Smooth muscle cell (in vitro differentiated cells): ENCODE measurements around the gene TOMM6. TPM values are rescaled to one million over a fixed set of nuclear protein-coding genes. Genes with fewer than 3 reads are reported as not detected.

Experiments used
- DNase-seq: peaks from one replicate; lab custom pipeline; 2025; ENCODE audit not compliant: unreplicated experiment; lab: John Stamatoyannopoulos, UW
- H2AFZ ChIP-seq: fragments of 200-600 bp; sonication (generic); 2 replicates; pipeline ENCODE4 v1.6.0; 2016; ENCODE audit warnings: antibody characterized with exemption, low read depth, mild to moderate bottlenecking
- H3F3A ChIP-seq: fragments of 200-600 bp; sonication (generic); 2 replicates; pipeline ENCODE4 v1.6.0; 2017; ENCODE audit warnings: antibody characterized with exemption, low read depth
- H3K27ac ChIP-seq: fragments of 200-600 bp; sonication (generic); 2 replicates; pipeline ENCODE4 v1.5.1; 2016; ENCODE audit warnings: low read depth, mild to moderate bottlenecking
- H3K27me3 ChIP-seq: fragments of 200-600 bp; sonication (generic); 2 replicates; pipeline ENCODE4 v1.6.1; 2016; ENCODE audit warnings: low read depth, mild to moderate bottlenecking
- H3K36me3 ChIP-seq: fragments of 200-600 bp; sonication (generic); 2 replicates; pipeline ENCODE4 v1.5.1; 2016; ENCODE audit warnings: low read depth
- H3K4me1 ChIP-seq: fragments of 200-600 bp; sonication (generic); 2 replicates; pipeline ENCODE4 v1.5.1; 2016; ENCODE audit warnings: low read depth
- H3K4me2 ChIP-seq: fragments of 200-600 bp; sonication (generic); 2 replicates; pipeline ENCODE4 v1.6.0; 2016; ENCODE audit warnings: mild to moderate bottlenecking
- H3K4me3 ChIP-seq: fragments of 200-600 bp; sonication (generic); 2 replicates; pipeline ENCODE4 v1.5.1; 2016; ENCODE audit warnings: mild to moderate bottlenecking
- H3K79me2 ChIP-seq: fragments of 200-600 bp; sonication (generic); 2 replicates; pipeline ENCODE4 v1.6.0; 2016; ENCODE audit warnings: low read depth, mild to moderate bottlenecking
- H3K9ac ChIP-seq: fragments of 200-600 bp; sonication (generic); 2 replicates; pipeline ENCODE4 v1.6.0; 2016; ENCODE audit warnings: low read depth
- H3K9me3 ChIP-seq: fragments of 200-600 bp; sonication (generic); replicated peaks from 2 replicates; pipeline ENCODE4 v1.5.1; 2016; ENCODE audit warnings: low read depth
- H4K20me1 ChIP-seq: fragments of 200-600 bp; sonication (generic); 2 replicates; pipeline ENCODE4 v1.6.0; 2016; ENCODE audit warnings: low read depth
- CTCF ChIP-seq: fragments of 200-600 bp; sonication (generic); IDR thresholded peaks from 2 replicates; pipeline ENCODE4 v1.5.1; 2017; ENCODE audit warnings: borderline replicate concordance, mild to moderate bottlenecking, antibody characterized with exemption; ENCODE audit not compliant: insufficient read depth, poor library complexity, severe bottlenecking
- WGBS: methylation state at CpG from one replicate; pipeline ENCODE4 v1.1.7; 2016; ENCODE audit warnings: low lambda C conversion rate; 5-methylcytosine and 5-hydroxymethylcytosine counted together
- polyA plus RNA-seq: library from polyadenylated mRNA; unstranded; fragments of >200 nt; fragmentation: Nextera tagmentation; extraction: Ambion mirVana; gene quantifications from 2 replicates; pipeline ENCODE4 v1.2.1, GENCODE V29; 2016
- total RNA-seq: library from RNA; depleted of rRNA; stranded (reverse); fragments of >200 nt; gene quantifications from 2 replicates; pipeline ENCODE4 v1.2.3, GENCODE V29; 2014

TOMM6 gene
- total and polyA plus RNA-seq, 2 experiments from 2014 or later, result 235 to 253 TPM

GRCh38 chr6:41768545-41769308 lies 18.8 kb upstream of the TOMM6 start:
- no peak for TF ChIP-seq CTCF
- no peaks in the 10 kb centered on the region for H3K79me2 ChIP-seq
- H3F3A ChIP-seq, result no peaks in the 10 kb centered on the region
- H3K4me1 ChIP-seq, result no peaks in the 10 kb centered on the region
- DNase-seq, result no peak
- no peak overlapping the region for H3K4me3 ChIP-seq
- H4K20me1 ChIP-seq, result no peaks in the 10 kb centered on the region
- no peaks in the 10 kb centered on the region for H3K9me3 ChIP-seq
- peak overlapping the region; percentile 3 for H3K27ac ChIP-seq
- H3K27me3 ChIP-seq, result peaks cover 5% of the 10 kb centered on the region
- H2AFZ ChIP-seq, result no peak overlapping the region
- WGBS, result 79% methylated on average over 10 of the region's 10 CpGs
- H3K4me2 ChIP-seq, result no peak overlapping the region
- no peak overlapping the region for H3K9ac ChIP-seq
- no peaks in the 10 kb centered on the region for H3K36me3 ChIP-seq

GRCh38 chr6:41769376-41769775 lies 18.1 kb upstream of the TOMM6 start:
- H3K27me3 ChIP-seq, result peaks cover 5% of the 10 kb centered on the region
- H3K9ac ChIP-seq, result no peak overlapping the region
- peak overlapping the region; percentile 3 for H3K27ac ChIP-seq
- no peaks in the 10 kb centered on the region for H3K79me2 ChIP-seq
- over 99% methylated on average over 8 of the region's 8 CpGs for WGBS
- DNase-seq, result no peak
- H3K36me3 ChIP-seq, result no peaks in the 10 kb centered on the region
- no peaks in the 10 kb centered on the region for H3K9me3 ChIP-seq
- TF ChIP-seq CTCF, result no peak
- H3F3A ChIP-seq, result no peaks in the 10 kb centered on the region
- no peak overlapping the region for H2AFZ ChIP-seq
- no peaks in the 10 kb centered on the region for H3K4me1 ChIP-seq
- H3K4me3 ChIP-seq, result no peak overlapping the region
- H3K4me2 ChIP-seq, result no peak overlapping the region
- H4K20me1 ChIP-seq, result no peaks in the 10 kb centered on the region

GRCh38 chr6:41770381-41771057 lies 17.0 kb upstream of the TOMM6 start:
- DNase-seq, result no peak
- no peak overlapping the region for H3K27ac ChIP-seq
- no peaks in the 10 kb centered on the region for H3K4me1 ChIP-seq
- no peaks in the 10 kb centered on the region for H3K9me3 ChIP-seq
- no peaks in the 10 kb centered on the region for H3F3A ChIP-seq
- H3K4me2 ChIP-seq, result no peak overlapping the region
- no peak overlapping the region for H2AFZ ChIP-seq
- 97% methylated on average over 28 of the region's 30 CpGs for WGBS
- no peak for TF ChIP-seq CTCF
- peaks cover 4% of the 10 kb centered on the region for H3K36me3 ChIP-seq
- H3K9ac ChIP-seq, result no peak overlapping the region
- no peak overlapping the region for H3K4me3 ChIP-seq
- no peaks in the 10 kb centered on the region for H4K20me1 ChIP-seq
- no peaks in the 10 kb centered on the region for H3K27me3 ChIP-seq
- H3K79me2 ChIP-seq, result no peaks in the 10 kb centered on the region
